ENCODE results near the gene FSTL4. TPM values are rescaled to one million over a fixed set of nuclear protein-coding genes. Genes with fewer than 3 reads are reported as not detected.

Gene FSTL4
- polyA plus RNA-seq, 1 donor (not counting 4 experiments of a cell fraction or from before 2014, with no cell fraction given), result 1.7 TPM

GRCh38 chr5:133311176-133311575 lies 301.2 kb downstream of the FSTL4 start:
- no peak overlapping the region for H2AFZ ChIP-seq (ENCODE audit: control insufficient read depth, low read length)
- no peaks in the 10 kb centered on the region for H3K27me3 ChIP-seq (ENCODE audit: control insufficient read depth, extremely low read depth, insufficient read depth, low read length)
- H3K4me3 ChIP-seq (ENCODE audit: control insufficient read depth in 2 of 3, extremely low read depth in 1 of 3, insufficient read depth in 2 of 3, low read depth in 1 of 3, low read length in 3 of 3), result no peak overlapping the region
- dilution Hi-C loops (cut with MboI; ENCODE audit: extremely low pct_ligation_motif_present, low sequenced_read_pairs), result no loop called here
- no peaks in the 10 kb centered on the region for H3K36me3 ChIP-seq (ENCODE audit: control insufficient read depth in 2 of 2, extremely low read depth in 1 of 2, insufficient read depth in 2 of 2, low read length in 2 of 2)
- H3K9me1 ChIP-seq (ENCODE audit: control insufficient read depth, extremely low read depth, insufficient read depth, low read length), result no peaks in the 10 kb centered on the region
- H3K9me3 ChIP-seq (ENCODE audit: control insufficient read depth, low read depth, low read length), result no peaks in the 10 kb centered on the region
- H4K20me1 ChIP-seq (ENCODE audit: control insufficient read depth, extremely low read depth, insufficient read depth, low read length), result no peaks in the 10 kb centered on the region
- H3K79me2 ChIP-seq (ENCODE audit: control insufficient read depth, insufficient read depth, low read length), result no peaks in the 10 kb centered on the region
- no peak overlapping the region for H3K27ac ChIP-seq (ENCODE audit: control insufficient read depth, insufficient read depth, low read length)
- H3K4me1 ChIP-seq (ENCODE audit: control insufficient read depth, extremely low read depth, insufficient read depth, low read length), result no peaks in the 10 kb centered on the region
- no peak overlapping the region for H3K9ac ChIP-seq (ENCODE audit: control insufficient read depth, extremely low read depth, insufficient read depth, low read length)
- FAIRE-seq (no peak), DNase-seq (ENCODE audit: low read depth, low spot score) (no peak)
- no peak overlapping the region for H3K4me2 ChIP-seq (ENCODE audit: control insufficient read depth, extremely low read depth, insufficient read depth, low read depth, low read length)
- TF ChIP-seq CTCF (optimal IDR thresholded peaks at IDR 0.05 in 1 of 3, IDR thresholded peaks at IDR 0.05 in 1 of 3, conservative IDR thresholded peaks at IDR 0.05 in 1 of 3; ENCODE audit: extremely low read depth in 1 of 3, insufficient read depth in 2 of 3, low read length in 3 of 3) (no peak), EZH2 (IDR thresholded peaks at IDR 0.05; ENCODE audit: low read length) (no peak)

DNA sequence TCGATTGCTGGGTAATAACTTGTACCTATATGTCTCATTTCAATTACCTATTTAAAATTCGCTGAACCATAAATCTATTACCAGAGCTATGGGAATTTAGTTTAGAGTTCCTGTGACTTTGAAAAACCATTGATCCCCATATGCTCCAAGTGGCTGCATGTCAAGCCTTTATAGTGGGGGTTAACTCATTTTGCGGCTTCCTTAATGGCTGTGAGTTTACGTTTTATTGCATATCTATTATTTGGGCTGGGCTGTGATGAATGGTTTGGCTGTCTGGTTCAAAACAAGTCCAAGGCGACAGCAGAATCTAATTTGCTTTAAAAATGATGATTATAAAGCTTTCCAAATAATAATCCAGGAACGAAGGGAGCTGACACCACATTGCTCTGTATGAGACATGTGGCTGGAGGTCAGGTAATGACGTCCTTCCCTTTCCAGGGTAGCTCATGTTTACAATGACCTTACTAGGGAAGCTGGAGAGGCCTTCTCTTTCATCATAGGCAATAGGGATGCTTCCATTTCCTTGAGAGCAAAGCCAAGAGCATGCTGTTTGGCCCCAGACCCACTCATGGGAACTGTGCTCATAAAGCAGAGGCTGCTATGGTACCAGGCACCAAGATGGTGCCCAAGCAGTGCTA lies 302.2 kb downstream of the FSTL4 start:
- H3K9ac ChIP-seq (ENCODE audit: control insufficient read depth, extremely low read depth, insufficient read depth, low read length), result no peak overlapping the region
- H4K20me1 ChIP-seq (ENCODE audit: control insufficient read depth, extremely low read depth, insufficient read depth, low read length), result no peaks in the 10 kb centered on the region
- DNase-seq (ENCODE audit: low read depth, low spot score) (no peak), FAIRE-seq (no peak)
- H3K4me1 ChIP-seq (ENCODE audit: control insufficient read depth, extremely low read depth, insufficient read depth, low read length), result no peaks in the 10 kb centered on the region
- no peak overlapping the region for H3K4me2 ChIP-seq (ENCODE audit: control insufficient read depth, extremely low read depth, insufficient read depth, low read depth, low read length)
- no peaks in the 10 kb centered on the region for H3K9me1 ChIP-seq (ENCODE audit: control insufficient read depth, extremely low read depth, insufficient read depth, low read length)
- H3K36me3 ChIP-seq (ENCODE audit: control insufficient read depth in 2 of 2, extremely low read depth in 1 of 2, insufficient read depth in 2 of 2, low read length in 2 of 2), result no peaks in the 10 kb centered on the region
- no peak for TF ChIP-seq EZH2 (IDR thresholded peaks at IDR 0.05; ENCODE audit: low read length)
- TF ChIP-seq CTCF (optimal IDR thresholded peaks at IDR 0.05 in 1 of 3, IDR thresholded peaks at IDR 0.05 in 1 of 3, conservative IDR thresholded peaks at IDR 0.05 in 1 of 3; ENCODE audit: extremely low read depth in 1 of 3, insufficient read depth in 2 of 3, low read length in 3 of 3), result no peak
- H3K27me3 ChIP-seq (ENCODE audit: control insufficient read depth, extremely low read depth, insufficient read depth, low read length), result no peaks in the 10 kb centered on the region
- dilution Hi-C loops (cut with MboI; ENCODE audit: extremely low pct_ligation_motif_present, low sequenced_read_pairs), result no loop called here
- H3K79me2 ChIP-seq (ENCODE audit: control insufficient read depth, insufficient read depth, low read length), result no peaks in the 10 kb centered on the region
- H3K27ac ChIP-seq (ENCODE audit: control insufficient read depth, insufficient read depth, low read length), result no peak overlapping the region
- H2AFZ ChIP-seq (ENCODE audit: control insufficient read depth, low read length), result no peak overlapping the region
- no peak overlapping the region for H3K4me3 ChIP-seq (ENCODE audit: control insufficient read depth in 2 of 3, extremely low read depth in 1 of 3, insufficient read depth in 2 of 3, low read depth in 1 of 3, low read length in 3 of 3)
- H3K9me3 ChIP-seq (ENCODE audit: control insufficient read depth, low read depth, low read length), result no peaks in the 10 kb centered on the region

All from keratinocyte (primary cell).